GM18511 (cell line): ENCODE results near the gene DBR1.
A peak's percentile ranks its signal among the peaks of the same experiment; 100 is the strongest.
"Not testable (repeated sequence)": the region's sequence is repeated elsewhere in the genome, so short reads cannot be mapped to it uniquely, and the experiment has no call there.

Experiments used
- ATAC-seq: cut with Tn5 transposase; IDR thresholded peaks from one replicate; pipeline ENCODE4 v1.9.1; 2021; ENCODE audit warnings: mild to moderate bottlenecking, moderate library complexity; ENCODE audit not compliant: unreplicated experiment

DBR1 gene

GRCh38 chr3:138187296-138188012, 12.7 kb upstream of the DBR1 start, which contains the start of gene ARMC8:
Gene ARMC8, plus strand, starts transcription at chr3:138187301. Its CDS starts 254 bp downstream, at chr3:138187555.
- peak; percentile 66 for ATAC-seq

- ATAC-seq: peak; percentile 96
Measured at GRCh38 chr3:138186803-138187295, 12.1 kb upstream of the DBR1 start.

GRCh38 chr3:138186221-138186620, 11.5 kb upstream of the DBR1 start:
- no peak for ATAC-seq

- no peak for ATAC-seq
Measured at GRCh38 chr3:138184994-138185393, 10.3 kb upstream of the DBR1 start.

- peak; percentile 82 for ATAC-seq
Measured at GRCh38 chr3:138180375-138181029, 5.8 kb upstream of the DBR1 start.

- peak; percentile 2 for ATAC-seq
Measured at GRCh38 chr3:138173769-138174420, 826 bp downstream of the DBR1 start.

- ATAC-seq: no peak
Measured at GRCh38 chr3:138172625-138173024, 2.1 kb downstream of the DBR1 start.

GRCh38 chr3:138165061-138165460, 9.7 kb downstream of the DBR1 start:
- no peak for ATAC-seq

- no peak for ATAC-seq
Measured at GRCh38 chr3:138157743-138158142, 17.0 kb downstream of the DBR1 start.

GRCh38 chr3:138154534-138154933, 20.2 kb downstream of the DBR1 start:
- ATAC-seq: no peak

GRCh38 chr3:138148503-138148902, 26.2 kb downstream of the DBR1 start:
- ATAC-seq: no peak

- ATAC-seq: not testable (repeated sequence)
Measured at GRCh38 chr3:138142181-138142580, 32.5 kb downstream of the DBR1 start.

GRCh38 chr3:138140940-138141339, 33.8 kb downstream of the DBR1 start:
- ATAC-seq: no peak

- no peak for ATAC-seq
Measured at GRCh38 chr3:138139691-138140090, 35.0 kb downstream of the DBR1 start.

GRCh38 chr3:138137861-138138260, 36.9 kb downstream of the DBR1 start:
- no peak for ATAC-seq

GRCh38 chr3:138136201-138136600, 38.5 kb downstream of the DBR1 start:
- no peak for ATAC-seq

- ATAC-seq: no peak
Measured at GRCh38 chr3:138135833-138136194, 38.9 kb downstream of the DBR1 start.

- no peak for ATAC-seq
Measured at GRCh38 chr3:138135146-138135832, 39.4 kb downstream of the DBR1 start.

- ATAC-seq: no peak
Measured at GRCh38 chr3:138132239-138132638, 42.5 kb downstream of the DBR1 start, which contains the start of gene A4GNT. Gene A4GNT, minus strand, starts transcription at chr3:138132390. Its CDS starts 1,134 bp downstream, at chr3:138131256.

- ATAC-seq: no peak
Measured at GRCh38 chr3:138127636-138128365, 46.9 kb downstream of the DBR1 start.
